ENCODE measurements around the gene UBE2D2.

Gene UBE2D2

GRCh38 chr5:139646912-139647505, 85.9 kb downstream of the UBE2D2 start:
- DNase-seq (ENCODE audit: low read depth in 1 of 2, low spot score in 1 of 2) = no peak

DNA sequence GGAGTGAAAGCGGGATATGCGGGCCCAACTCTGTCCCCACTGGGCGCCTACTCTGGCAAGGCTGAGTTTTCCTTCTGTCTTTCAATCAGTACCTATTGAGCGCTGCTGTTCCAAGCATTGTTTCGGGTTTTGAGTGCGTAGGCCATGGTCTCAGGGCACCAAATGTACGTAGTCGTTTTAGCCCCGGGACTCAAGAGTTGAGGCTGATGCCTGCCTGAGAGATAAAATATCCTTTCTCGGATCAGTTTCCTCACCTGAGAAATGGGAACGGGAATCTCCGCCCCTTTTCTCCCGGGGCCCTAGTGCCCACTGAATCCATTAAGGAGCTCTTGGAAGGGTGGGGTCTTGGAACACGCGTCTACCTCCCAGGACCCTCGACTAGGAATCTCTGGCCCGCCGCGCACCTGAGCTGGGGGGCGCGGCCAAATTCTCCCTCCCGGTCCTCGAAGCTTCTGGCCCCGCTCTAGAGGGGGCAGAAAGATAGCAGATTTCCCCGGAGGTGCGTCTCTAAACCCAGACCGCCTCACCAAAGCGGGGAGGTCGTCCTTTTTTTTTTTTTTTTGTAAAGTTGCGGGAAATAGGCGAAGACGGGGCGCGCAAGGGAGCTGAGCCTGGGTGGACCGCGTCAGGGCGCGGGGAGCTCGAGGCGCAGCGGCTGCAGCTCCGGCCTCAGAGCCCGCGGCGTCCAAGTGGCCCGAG, 86.5 kb downstream of the UBE2D2 start:
- DNase-seq (ENCODE audit: low read depth in 1 of 2, low spot score in 1 of 2) = no peak

- DNase-seq (ENCODE audit: low read depth in 1 of 2, low spot score in 1 of 2) = no peak
These were observed 87.3 kb downstream of the UBE2D2 start, which contains the start of gene CXXC5 for GRCh38 chr5:139648205-139649081. TSS of gene CXXC5 (plus strand) at chr5:139648349. CDS start at chr5:139680524, 32,175 bp downstream.

- no peak for DNase-seq (ENCODE audit: low read depth in 1 of 2, low spot score in 1 of 2)
These were observed 88.2 kb downstream of the UBE2D2 start for GRCh38 chr5:139649082-139649991.

DNA sequence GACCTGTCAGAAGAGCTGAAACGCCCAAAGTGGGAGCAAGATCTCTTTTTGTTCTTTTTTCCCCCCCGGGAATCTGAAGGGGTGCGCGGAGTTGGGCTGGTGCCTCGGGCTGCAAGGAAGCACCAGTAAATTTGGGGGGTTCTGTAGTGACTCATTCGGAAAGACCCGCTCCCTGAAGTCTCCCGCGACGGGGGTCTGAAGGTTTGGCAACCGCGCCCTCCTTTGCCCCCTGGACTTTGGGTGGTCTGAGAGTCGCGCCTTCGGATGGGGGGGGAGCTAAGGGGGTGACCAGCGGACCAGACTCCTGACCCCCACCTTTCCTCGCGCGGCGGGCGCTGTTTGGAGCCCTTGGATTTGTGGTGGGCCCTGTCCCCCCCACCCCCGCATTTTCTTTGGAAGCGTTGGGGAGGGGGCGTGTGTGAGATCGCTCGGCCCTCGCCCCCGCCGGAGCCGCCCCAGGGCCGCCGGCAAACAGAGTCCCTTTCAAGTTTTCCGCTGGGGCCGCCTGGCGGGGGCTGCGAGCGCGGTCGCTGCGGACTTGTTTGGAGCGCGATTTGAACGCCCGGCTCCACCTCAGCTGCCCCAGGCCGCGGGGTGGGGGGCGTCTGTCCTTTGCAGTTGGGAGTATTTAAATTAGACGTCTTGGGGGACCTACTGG, 89.0 kb downstream of the UBE2D2 start:
- DNase-seq (ENCODE audit: low read depth in 1 of 2, low spot score in 1 of 2) = no peak

GRCh38 chr5:139650689-139651042, 89.5 kb downstream of the UBE2D2 start:
- no peak for DNase-seq (ENCODE audit: low read depth in 1 of 2, low spot score in 1 of 2)

DNA sequence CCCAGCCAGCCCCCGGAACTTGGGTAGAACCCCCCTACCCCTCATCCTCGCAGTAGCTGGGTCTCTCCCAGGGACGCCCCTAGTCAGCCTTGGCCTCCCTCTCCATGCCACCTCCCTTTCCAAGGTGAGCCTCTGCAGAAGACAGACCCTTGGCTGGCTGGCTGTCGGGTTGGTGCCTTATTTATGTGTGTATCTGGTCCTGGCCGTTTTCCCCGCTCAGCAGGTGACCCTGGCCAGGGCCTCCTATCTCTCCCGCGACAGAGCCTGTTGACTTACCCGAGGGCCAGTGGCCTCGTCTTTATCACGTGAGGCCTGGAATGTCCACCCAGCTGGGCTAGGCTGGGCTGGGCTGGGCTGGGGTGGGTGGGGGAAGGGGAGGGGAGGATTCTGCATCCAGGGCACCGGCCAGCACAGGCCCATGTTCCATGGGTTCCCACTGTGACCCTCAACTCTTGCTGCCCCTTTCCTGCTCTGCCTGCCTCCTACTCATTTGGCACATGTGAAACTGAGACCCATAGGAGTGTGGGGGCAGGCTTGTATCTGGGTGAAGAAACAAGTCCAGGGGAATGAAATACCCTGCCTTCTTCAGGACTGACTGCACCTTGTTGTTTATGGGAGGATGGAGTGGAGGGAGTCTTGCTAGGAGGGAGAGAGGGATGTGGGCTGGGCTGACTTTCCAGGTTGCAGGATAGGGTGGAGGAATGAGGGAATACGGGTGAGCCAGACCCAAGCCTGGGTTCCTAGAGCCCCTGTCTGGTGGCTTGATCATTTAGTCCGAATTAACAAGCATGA, 90.1 kb downstream of the UBE2D2 start:
- DNase-seq (ENCODE audit: low read depth in 1 of 2, low spot score in 1 of 2) = no peak

- DNase-seq (ENCODE audit: low read depth in 1 of 2, low spot score in 1 of 2) = no peak
These were observed 91.0 kb downstream of the UBE2D2 start for GRCh38 chr5:139651853-139652787.

- DNase-seq (ENCODE audit: low read depth in 1 of 2, low spot score in 1 of 2) = no peak
These were observed 91.7 kb downstream of the UBE2D2 start for GRCh38 chr5:139652788-139653241.

- no peak for DNase-seq (ENCODE audit: low read depth in 1 of 2, low spot score in 1 of 2)
These were observed 92.5 kb downstream of the UBE2D2 start for GRCh38 chr5:139653616-139654015.

GRCh38 chr5:139654464-139654863, 93.3 kb downstream of the UBE2D2 start:
- DNase-seq (ENCODE audit: low read depth in 1 of 2, low spot score in 1 of 2) = no peak

- no peak for DNase-seq (ENCODE audit: low read depth in 1 of 2, low spot score in 1 of 2)
These were observed 93.8 kb downstream of the UBE2D2 start for GRCh38 chr5:139654871-139655491.

DNA sequence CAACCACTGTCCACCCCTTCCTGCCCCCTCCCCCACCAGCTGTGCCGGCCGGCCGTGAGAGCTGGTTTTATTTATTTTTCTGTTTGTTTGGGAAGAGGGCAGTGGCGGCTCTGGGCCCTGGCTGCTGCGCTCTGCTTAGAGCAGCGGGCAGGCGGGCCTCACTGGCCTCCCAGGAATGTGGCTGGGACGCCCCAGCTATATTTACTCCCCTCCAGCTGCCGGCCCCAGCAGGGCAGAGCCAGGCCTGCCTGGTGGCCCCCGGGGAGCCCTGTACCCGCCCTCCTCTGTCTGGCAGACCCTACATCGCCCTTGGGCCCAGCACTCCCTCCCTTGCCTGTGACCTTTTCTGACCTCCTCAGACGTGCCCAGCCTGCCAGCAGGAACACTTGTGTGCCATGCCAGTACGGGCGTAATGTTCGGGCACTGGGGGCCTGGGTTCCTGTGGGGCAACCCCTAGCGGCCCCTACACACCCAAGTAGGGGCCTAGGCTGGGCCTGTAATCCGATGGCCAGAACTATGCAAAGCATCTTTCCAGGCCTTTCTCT, 94.7 kb downstream of the UBE2D2 start:
- DNase-seq (ENCODE audit: low read depth in 1 of 2, low spot score in 1 of 2) = no peak

DNA sequence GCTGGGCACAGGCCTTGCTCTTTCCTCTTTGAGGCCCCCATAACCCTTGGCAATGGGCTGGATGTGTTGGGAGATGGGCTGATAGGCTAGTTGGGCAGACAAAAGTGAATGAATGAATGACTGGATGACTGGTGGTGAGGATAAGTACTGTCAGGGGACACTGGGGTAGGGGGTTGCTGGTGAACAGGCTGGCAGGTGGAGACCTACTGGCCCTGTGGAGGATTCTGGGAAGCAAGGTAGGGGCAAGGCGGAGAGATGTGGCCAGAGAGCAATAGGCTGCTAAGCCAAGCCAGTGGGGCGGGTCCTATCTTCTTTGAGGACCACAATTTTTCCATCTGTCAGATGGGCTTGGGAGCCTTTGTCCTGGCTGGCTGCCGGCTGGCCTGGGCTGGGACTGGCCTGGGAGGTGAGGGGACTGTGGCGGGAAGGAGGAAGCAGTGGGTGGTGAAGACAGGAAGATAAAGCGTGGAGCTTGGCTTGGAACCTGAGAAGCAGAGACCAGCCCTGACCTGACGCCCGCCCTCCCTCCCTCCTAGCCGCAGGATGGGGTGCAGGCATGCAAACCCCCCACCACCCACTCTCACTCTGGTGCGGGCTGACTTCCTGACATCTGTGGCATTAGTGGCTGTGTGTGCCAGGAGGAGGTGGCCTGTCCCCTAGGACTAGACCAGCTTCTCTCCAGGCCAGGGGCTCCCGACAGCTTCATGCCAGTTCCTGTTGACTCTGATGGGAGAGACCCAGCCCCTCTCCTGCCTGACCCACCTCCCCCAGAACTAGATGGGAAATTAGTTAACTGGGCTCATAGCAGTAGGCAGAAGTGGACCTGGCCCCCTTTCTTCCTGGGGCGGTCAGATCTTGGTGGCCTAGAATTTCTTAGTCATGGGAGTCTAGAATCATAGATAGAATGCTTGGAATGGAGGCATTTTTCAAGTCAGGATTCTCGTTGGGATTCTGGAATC, 96.5 kb downstream of the UBE2D2 start:
- no peak for DNase-seq (ENCODE audit: low read depth in 1 of 2, low spot score in 1 of 2)

GRCh38 chr5:139658501-139658927, 97.4 kb downstream of the UBE2D2 start:
- DNase-seq (ENCODE audit: low read depth in 1 of 2, low spot score in 1 of 2) = no peak

DNA sequence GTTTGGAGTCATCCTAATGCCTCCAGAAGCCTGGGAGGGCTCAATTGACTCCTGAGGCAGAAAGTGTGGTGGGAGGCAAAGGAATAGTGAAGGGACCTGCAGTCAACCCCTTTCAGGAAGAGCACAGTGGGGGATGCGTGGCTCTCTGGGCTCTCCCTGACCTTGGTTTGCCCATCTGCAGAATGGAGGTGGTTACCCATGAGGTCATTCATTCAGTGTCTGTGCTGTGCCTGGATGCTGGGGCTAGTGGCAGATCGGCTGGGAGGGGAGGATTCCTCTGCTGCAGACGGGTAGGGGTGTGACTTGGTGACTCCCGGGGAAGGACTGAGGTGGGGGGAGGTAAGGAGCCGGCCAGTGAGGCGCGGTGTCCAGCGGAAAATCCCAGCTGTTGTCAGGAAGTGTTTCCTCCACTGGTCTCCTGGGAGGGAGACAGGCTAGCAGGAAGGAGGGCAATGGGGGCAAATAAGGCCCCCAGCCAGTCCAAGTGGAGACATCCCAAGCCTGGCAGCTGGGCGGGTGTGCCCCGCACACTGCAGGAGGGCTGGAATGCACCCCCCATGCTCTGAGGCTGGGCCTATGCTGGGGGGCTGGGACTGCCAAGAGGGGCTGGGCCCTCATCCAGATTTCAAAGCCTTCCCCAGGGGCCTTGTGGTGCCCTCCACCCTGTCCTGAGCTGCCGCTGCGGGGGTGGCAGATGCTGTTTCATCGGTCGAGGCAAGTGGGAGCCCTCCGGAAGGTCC, 98.0 kb downstream of the UBE2D2 start:
- no peak for DNase-seq (ENCODE audit: low read depth in 1 of 2, low spot score in 1 of 2)
